ENCODE data around the gene USP47. TPM values are rescaled to one million over a fixed set of nuclear protein-coding genes. Genes with fewer than 3 reads are reported as not detected.

Gene USP47
- polyA plus RNA-seq, 1 experiment, result 35.0 TPM

- H3K4me3 ChIP-seq (ENCODE audit: low read depth, low read length), result no peak overlapping the region
- DNase-seq (ENCODE audit: low read depth, low spot score), result no peak
- ChIA-PET CTCF (interaction anchor here (0.8 to 0.9 kb wide), 2 partner anchors 62 to 183 kb away, joined by 3 read pairs; no protein-coding TSS in a partner anchor), POLR2A (no interaction called here)
- no peak for TF ChIP-seq CTCF (IDR thresholded peaks at IDR 0.05; ENCODE audit: low read depth, low read length)
- peak overlapping the region; percentile 24 for H3K27ac ChIP-seq (ENCODE audit: low read depth, low read length)
- peaks cover 7% of the 10 kb centered on the region for H3K9me3 ChIP-seq (ENCODE audit: control insufficient read depth, insufficient read depth, low read length)
- no peaks in the 10 kb centered on the region for H3K27me3 ChIP-seq (ENCODE audit: control insufficient read depth, insufficient read depth, low read length)
Measured at GRCh38 chr11:11982461-11982860, 140.7 kb downstream of the USP47 start.

GRCh38 chr11:11982975-11983374 is 141.2 kb downstream of the USP47 start:
- Histone ChIP-seq H3K27me3 (ENCODE audit: control insufficient read depth, insufficient read depth, low read length) (no peaks in the 10 kb centered on the region), H3K9me3 (ENCODE audit: control insufficient read depth, insufficient read depth, low read length) (peaks cover 7% of the 10 kb centered on the region), H3K27ac (ENCODE audit: low read depth, low read length) (peak overlapping the region; percentile 24), H3K4me3 (ENCODE audit: low read depth, low read length) (no peak overlapping the region)
- no peak for TF ChIP-seq CTCF (IDR thresholded peaks at IDR 0.05; ENCODE audit: low read depth, low read length)
- no peak for DNase-seq (ENCODE audit: low read depth, low spot score)
- POLR2A ChIA-PET, result no interaction called here
- CTCF ChIA-PET, result interaction anchor here (0.9 kb wide), 1 partner anchor 184 kb away, joined by 3 read pairs; no protein-coding TSS in a partner anchor

DNA sequence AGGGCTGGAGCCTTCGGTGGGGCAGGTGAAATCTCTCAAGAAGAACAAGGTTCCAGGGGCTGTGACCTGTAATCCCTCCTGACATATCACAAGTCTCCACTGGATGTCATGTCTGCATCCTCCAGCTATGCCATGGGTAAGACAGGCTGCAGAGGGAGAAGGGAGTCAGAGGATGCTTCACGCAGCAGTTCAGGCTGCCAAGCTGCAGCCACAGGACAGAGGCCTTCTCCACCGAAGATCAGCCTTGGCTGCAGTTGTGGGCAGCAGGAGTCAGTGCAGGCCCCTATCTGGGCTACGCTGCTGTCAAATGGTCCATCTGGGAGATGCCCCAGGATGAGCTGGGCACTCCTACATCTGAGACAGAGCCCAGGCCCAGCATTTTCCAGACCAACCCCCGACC is 141.7 kb downstream of the USP47 start:
- Histone ChIP-seq H3K4me3 (ENCODE audit: low read depth, low read length) (no peak overlapping the region), H3K27ac (ENCODE audit: low read depth, low read length) (peak overlapping the region; percentile 22), H3K27me3 (ENCODE audit: control insufficient read depth, insufficient read depth, low read length) (no peaks in the 10 kb centered on the region), H3K9me3 (ENCODE audit: control insufficient read depth, insufficient read depth, low read length) (peaks cover 7% of the 10 kb centered on the region)
- POLR2A ChIA-PET, result no interaction called here
- DNase-seq (ENCODE audit: low read depth, low spot score), result no peak
- CTCF ChIA-PET, result no interaction called here
- TF ChIP-seq CTCF (IDR thresholded peaks at IDR 0.05; ENCODE audit: low read depth, low read length), result no peak

DNA sequence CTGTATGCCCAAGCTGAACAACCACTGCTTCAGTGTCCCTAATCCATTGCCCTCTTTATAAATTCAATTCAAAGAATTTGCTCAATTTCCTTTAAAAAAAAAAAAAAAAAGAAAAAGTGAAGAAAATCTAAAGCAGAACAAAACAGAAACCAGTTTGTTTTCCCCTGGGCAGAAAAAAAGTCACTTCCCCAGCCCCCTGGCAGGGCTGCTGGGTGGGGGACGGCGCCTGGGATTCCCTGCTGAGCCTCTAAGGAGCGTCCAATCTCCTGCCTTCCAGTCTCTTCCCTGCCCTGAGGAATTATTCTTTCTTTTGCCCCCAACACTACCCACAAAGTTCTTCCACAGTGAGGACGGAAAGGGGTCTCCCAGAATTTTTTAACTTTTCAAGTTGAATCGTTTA is 142.8 kb downstream of the USP47 start:
- POLR2A ChIA-PET, result no interaction called here
- no peak overlapping the region for H3K4me3 ChIP-seq (ENCODE audit: low read depth, low read length)

More for the DNA sequence above, 142.8 kb downstream of the USP47 start:
- H3K27ac ChIP-seq (ENCODE audit: low read depth, low read length), result peak overlapping the region; percentile 59
- CTCF ChIA-PET, result interaction anchor here (1.4 kb wide), 1 partner anchor 8 kb away, joined by 4 read pairs; no protein-coding TSS in a partner anchor
- DNase-seq (ENCODE audit: low read depth, low spot score), result no peak
- no peaks in the 10 kb centered on the region for H3K27me3 ChIP-seq (ENCODE audit: control insufficient read depth, insufficient read depth, low read length)
- peaks cover 7% of the 10 kb centered on the region for H3K9me3 ChIP-seq (ENCODE audit: control insufficient read depth, insufficient read depth, low read length)
- TF ChIP-seq CTCF (IDR thresholded peaks at IDR 0.05; ENCODE audit: low read depth, low read length), result no peak

Measured in AG04450 (cell line).